ENCODE measurements around the gene CDPF1.
"Not testable (repeated sequence)": the region's sequence is repeated elsewhere in the genome, so short reads cannot be mapped to it uniquely, and the experiment has no call there.

CDPF1 gene

DNA sequence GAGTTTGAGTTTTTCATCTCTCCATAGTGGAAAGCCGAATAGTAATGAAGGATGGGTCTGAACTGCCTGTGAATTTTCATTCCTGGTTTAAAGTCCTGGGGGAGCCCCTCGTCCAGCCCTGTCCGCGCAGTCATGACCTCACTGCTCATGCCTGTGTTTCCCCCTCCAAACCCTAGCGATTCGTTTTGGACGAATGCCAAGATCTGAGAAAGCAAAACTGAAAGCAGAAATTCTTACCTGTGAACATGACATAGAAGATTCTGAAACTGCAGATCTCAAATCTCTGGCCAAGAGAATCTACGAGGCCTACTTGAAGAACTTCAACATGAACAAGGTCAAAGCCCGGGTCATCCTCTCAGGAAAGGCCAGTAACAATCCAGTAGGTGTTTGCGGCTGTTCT, 30.5 kb downstream of the CDPF1 start:
- no peak for ATAC-seq (replicated peaks)
- Mint-ChIP-seq H3K4me3 (no peak overlapping the region), H3K36me3 (ENCODE audit: insufficient read depth) (peaks cover 35% of the 10 kb centered on the region), H3K4me1 (ENCODE audit: low read depth in 2 of 2) (peaks cover 2 to 3% of the 10 kb centered on the region in 2 donors), H3K27ac (peak overlapping the region; percentile 17 to 36), H3K27me3 (no peaks in the 10 kb centered on the region), H3K9me3 (no peaks in the 10 kb centered on the region)
- DNase-seq, result peak in 1 of 3 experiments; percentile 2

DNA sequence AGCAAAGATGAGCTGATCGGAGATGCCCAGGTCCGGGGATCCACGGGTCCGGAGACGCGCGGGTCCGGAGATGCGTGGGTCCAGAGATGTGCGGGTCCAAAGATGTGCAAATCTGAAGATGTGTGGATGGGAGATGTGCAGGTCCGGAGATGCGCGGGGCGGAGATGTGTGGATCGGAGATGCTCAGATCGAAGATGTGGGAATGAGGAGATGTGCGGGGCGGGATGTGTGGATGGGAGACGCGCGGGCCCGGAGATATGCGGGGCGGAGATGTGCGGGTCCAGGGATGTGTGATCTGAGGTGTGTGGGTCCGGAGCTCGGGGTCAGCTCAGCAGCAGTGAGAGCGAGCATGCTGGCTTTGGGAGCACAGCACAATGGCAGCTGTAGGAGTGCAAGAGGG, 35.5 kb downstream of the CDPF1 start:
- DNase-seq (no peak), ATAC-seq (replicated peaks) (no peak)
- H3K36me3 Mint-ChIP-seq (ENCODE audit: insufficient read depth), result peaks cover 31% of the 10 kb centered on the region
- no peak overlapping the region for H3K27ac Mint-ChIP-seq
- no peaks in the 10 kb centered on the region for H3K9me3 Mint-ChIP-seq
- H3K4me1 Mint-ChIP-seq (ENCODE audit: low read depth in 2 of 2), result peaks cover 1 to 2% of the 10 kb centered on the region in 2 donors
- H3K27me3 Mint-ChIP-seq, result no peaks in the 10 kb centered on the region
- H3K4me3 Mint-ChIP-seq, result no peak overlapping the region

DNA sequence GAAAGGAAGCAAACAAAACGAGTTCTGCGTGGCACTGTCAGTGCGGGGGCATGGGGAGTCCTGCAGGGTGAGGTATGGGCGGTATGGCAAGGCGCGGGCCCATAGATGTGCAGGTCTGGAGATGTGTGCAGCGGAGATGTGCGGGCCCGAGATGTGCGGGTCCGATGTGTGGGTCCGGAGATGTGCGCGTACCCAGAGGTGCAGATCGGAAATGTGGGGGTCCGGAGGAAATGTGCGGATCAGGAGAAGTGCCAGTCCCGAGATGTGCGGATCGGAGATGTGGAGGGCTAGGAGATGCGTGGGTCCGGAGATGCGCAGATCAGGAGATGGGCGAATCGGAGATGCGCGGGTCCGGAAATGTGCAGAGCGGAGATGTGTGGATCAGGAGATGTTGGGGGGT, 35.9 kb downstream of the CDPF1 start:
- H3K27ac Mint-ChIP-seq, result no peak overlapping the region
- H3K4me1 Mint-ChIP-seq (ENCODE audit: low read depth in 2 of 2), result no peaks in the 10 kb centered on the region
- H3K27me3 Mint-ChIP-seq, result no peaks in the 10 kb centered on the region
- no peak overlapping the region for H3K4me3 Mint-ChIP-seq
- H3K9me3 Mint-ChIP-seq, result peaks cover 0 to 2% of the 10 kb centered on the region in 2 donors
- no peak for ATAC-seq (replicated peaks)
- peaks cover 27% of the 10 kb centered on the region for H3K36me3 Mint-ChIP-seq (ENCODE audit: insufficient read depth)
- DNase-seq, result no peak

DNA sequence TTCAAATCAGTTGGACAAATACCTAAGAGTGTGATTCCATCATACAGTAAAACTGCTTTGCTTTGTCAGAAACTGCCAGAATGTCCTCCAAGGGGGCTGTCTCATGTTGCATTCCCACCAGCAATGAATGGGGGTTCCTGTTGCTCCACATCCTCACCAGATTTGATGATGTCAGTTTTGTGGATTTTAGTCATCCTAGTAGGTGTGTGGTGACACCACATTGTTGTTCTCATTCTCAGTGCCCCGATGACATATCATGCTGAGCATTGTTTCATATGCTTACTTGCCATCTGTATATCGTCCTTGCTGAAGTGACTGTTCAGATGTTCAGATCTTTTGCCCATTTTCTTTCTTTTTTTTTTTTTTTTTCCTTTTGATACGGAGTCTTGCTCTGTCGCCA, 37.0 kb downstream of the CDPF1 start:
- ATAC-seq (replicated peaks), result no peak
- no peak for DNase-seq

DNA sequence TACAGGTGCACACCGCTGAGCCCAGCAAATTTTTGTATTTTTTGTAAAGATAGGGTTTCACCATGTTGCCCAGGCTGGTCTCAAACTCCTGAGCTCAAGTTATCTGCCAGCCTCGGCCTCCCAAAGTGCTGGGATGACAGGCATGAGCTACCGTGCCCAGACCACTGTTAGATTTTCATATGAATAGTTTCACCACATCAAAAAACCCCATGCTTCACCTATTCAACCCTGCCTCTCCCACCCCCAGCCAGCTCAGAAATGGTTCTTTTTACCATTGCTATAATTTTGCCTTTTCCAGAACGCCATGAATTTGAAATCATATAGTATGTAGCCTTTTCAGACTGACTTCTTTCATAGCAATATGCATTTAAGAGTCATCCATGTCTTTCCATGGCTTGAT, 37.9 kb downstream of the CDPF1 start:
- H3K36me3 Mint-ChIP-seq (ENCODE audit: insufficient read depth), result peaks cover 16% of the 10 kb centered on the region
- H3K4me1 Mint-ChIP-seq (ENCODE audit: low read depth in 2 of 2), result no peaks in the 10 kb centered on the region
- no peak for DNase-seq
- H3K9me3 Mint-ChIP-seq, result peaks cover 0 to 6% of the 10 kb centered on the region in 2 donors
- no peak overlapping the region for H3K4me3 Mint-ChIP-seq
- no peak overlapping the region for H3K27ac Mint-ChIP-seq
- ATAC-seq (replicated peaks), result no peak
- no peaks in the 10 kb centered on the region for H3K27me3 Mint-ChIP-seq

More for the DNA sequence above, 37.0 kb downstream of the CDPF1 start:
- H3K27ac Mint-ChIP-seq, result no peak overlapping the region
- no peak overlapping the region for H3K4me3 Mint-ChIP-seq
- peaks cover 0 to 6% of the 10 kb centered on the region in 2 donors for H3K9me3 Mint-ChIP-seq
- H3K27me3 Mint-ChIP-seq, result no peaks in the 10 kb centered on the region
- no peaks in the 10 kb centered on the region for H3K4me1 Mint-ChIP-seq (ENCODE audit: low read depth in 2 of 2)
- peaks cover 21% of the 10 kb centered on the region for H3K36me3 Mint-ChIP-seq (ENCODE audit: insufficient read depth)

DNA sequence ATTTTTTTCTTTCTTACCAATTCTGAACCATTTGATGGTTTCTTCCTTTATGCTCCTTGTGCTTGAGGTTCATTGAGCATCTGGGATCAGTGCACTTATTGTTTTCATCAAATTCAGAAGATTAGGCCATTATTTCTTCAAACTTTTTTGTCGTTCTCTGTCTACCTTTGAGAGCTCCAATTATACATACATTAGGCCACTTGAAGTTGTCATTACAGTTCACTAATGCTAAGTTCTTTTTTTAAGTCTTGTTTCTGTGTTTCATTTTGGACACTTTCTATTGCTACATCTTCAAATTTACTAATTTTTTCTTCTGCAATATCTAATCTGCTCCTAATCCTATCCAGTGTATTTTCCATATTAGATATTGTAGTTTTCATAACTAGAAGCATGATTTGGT, 40.8 kb downstream of the CDPF1 start:
- DNase-seq (no peak), ATAC-seq (replicated peaks) (no peak)
- Mint-ChIP-seq H3K9me3 (peaks cover 0 to 6% of the 10 kb centered on the region in 2 donors), H3K4me3 (no peak overlapping the region), H3K27ac (no peak overlapping the region), H3K27me3 (no peaks in the 10 kb centered on the region), H3K36me3 (ENCODE audit: insufficient read depth) (peaks cover 4% of the 10 kb centered on the region), H3K4me1 (ENCODE audit: low read depth in 2 of 2) (no peaks in the 10 kb centered on the region)

DNA sequence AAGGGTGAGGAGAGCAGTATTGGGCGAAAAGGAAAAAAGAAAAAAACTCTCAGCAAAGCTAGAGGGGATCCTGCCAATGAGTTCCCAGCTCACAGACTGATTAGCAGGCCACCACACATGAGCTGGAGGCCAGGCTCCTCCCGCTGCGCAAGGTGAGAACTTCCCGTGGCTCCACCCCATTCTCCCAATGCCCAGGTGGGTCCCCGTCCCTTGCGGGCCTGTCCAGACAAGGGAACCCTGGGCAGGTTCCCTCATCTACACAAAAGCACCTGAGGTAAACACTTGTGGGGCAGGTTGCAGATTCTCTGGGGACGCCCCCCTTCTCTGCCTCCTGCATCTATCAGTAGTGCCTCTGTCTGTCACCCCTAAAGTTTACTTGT, 46.5 kb downstream of the CDPF1 start:
- no peaks in the 10 kb centered on the region for H3K27me3 Mint-ChIP-seq
- DNase-seq, result no peak
- H3K4me1 Mint-ChIP-seq (ENCODE audit: low read depth in 2 of 2), result peaks cover 0 to 3% of the 10 kb centered on the region in 2 donors
- no peak overlapping the region for H3K4me3 Mint-ChIP-seq
- no peak for ATAC-seq (replicated peaks)
- no peaks in the 10 kb centered on the region for H3K9me3 Mint-ChIP-seq
- H3K36me3 Mint-ChIP-seq (ENCODE audit: insufficient read depth), result peaks cover 7% of the 10 kb centered on the region
- H3K27ac Mint-ChIP-seq, result no peak overlapping the region

DNA sequence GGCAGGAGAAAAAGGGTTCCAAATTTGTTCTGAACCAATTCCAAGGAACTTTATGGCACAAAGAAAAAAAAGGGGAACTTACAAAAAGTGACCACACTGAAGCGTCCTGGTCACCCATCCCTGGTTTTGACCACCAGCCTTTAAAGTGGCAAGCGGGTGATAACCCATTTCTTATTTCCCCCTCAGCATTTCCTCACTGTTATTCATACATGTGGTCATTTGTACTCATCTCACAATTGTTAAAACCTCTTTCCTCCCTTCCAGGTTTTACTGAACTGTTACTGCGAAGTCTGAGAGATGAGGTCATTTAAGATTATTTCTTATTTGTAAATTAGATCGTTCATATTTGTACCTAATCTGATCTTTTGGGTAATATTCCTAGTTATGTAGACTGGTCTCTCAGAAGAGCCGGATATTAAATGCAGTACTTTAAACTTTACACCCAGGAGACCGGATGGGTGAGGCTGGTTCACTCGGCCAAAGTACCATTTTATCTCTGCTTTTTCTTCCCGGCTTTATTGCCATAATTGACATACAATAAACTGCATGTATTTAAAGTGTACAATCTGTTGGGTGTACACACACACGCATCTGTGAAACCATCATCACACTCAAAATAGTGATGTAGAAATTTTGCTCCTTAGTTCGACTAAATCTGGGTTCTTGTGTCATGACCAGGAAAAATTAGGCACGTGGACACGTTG, 47.0 kb downstream of the CDPF1 start:
- Mint-ChIP-seq H3K4me1 (ENCODE audit: low read depth in 2 of 2) (peaks cover 0 to 3% of the 10 kb centered on the region in 2 donors), H3K27ac (no peak overlapping the region), H3K36me3 (ENCODE audit: insufficient read depth) (peaks cover 7% of the 10 kb centered on the region), H3K27me3 (no peaks in the 10 kb centered on the region), H3K4me3 (no peak overlapping the region), H3K9me3 (no peaks in the 10 kb centered on the region)
- ATAC-seq (replicated peaks) (no peak), DNase-seq (no peak)

DNA sequence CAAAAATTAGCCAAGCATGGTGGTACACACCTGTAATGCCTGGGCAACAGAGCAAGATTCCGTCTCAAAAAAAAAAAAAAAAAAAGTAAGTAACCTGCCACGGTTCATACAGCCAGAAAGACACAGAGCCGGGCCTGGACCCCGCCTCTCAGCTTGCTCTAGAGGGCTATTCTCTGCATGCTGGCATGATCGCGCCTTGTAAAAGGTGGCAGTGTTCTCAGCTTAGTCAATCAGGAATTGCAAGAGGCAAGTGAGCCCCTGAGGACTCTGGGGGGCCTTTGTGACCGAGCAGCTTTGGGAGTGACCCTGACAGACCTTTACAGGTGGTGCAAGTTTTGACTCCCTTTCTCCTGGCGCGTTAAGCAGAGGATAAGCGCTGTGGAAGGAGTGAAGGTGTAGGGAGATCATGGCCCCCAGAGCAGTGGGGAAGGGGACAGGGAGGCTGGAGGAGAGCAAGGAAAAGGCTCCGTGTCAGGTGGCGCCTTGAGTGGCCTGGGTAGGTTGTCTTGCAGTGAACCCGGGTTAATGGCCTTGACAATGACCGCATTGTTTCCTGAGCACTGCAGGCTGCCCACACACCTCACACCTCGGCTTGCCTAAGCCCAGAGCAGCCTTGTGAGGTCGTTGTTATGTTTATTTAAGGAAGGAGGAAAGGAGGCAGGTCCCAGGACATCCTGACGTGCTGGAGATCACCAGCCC, 48.9 kb downstream of the CDPF1 start:
- Mint-ChIP-seq H3K4me1 (ENCODE audit: low read depth in 2 of 2) (peaks cover 7% of the 10 kb centered on the region in 2 donors), H3K27ac (peak overlapping the region; percentile 67 to 88), H3K4me3 (no peak overlapping the region), H3K9me3 (no peaks in the 10 kb centered on the region), H3K27me3 (no peaks in the 10 kb centered on the region), H3K36me3 (ENCODE audit: insufficient read depth) (peaks cover 10% of the 10 kb centered on the region)
- DNase-seq (no peak), ATAC-seq (replicated peaks) (no peak)

DNA sequence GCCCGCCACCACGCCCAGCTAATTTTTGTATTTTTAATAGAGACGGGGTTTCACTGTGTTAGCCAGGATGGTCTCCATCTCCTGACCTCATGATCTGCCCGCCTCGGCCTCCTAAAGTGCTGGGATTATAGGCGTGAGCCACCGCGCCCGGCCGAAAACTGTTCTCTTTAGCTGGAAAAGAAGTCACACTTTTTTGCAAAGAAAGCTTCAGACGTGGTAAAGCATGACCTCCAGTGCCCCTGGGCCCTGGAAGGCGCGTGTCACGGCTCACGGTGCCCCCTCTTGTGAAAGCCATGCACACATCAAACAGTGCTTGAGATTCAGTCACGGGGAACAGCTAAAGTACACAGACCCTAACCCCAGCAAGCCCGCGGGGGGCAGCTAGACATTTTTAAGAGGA, 51.3 kb downstream of the CDPF1 start:
- DNase-seq; H3K27me3 Mint-ChIP-seq; H3K4me3 Mint-ChIP-seq; ATAC-seq (replicated peaks); H3K9me3 Mint-ChIP-seq: not testable (repeated sequence)
- Mint-ChIP-seq H3K36me3 (ENCODE audit: insufficient read depth) (peaks cover 10% of the 10 kb centered on the region), H3K27ac (peak overlapping the region in 1 of 2 donors; percentile 51), H3K4me1 (ENCODE audit: low read depth in 2 of 2) (peaks cover 11 to 12% of the 10 kb centered on the region in 2 donors)

DNA sequence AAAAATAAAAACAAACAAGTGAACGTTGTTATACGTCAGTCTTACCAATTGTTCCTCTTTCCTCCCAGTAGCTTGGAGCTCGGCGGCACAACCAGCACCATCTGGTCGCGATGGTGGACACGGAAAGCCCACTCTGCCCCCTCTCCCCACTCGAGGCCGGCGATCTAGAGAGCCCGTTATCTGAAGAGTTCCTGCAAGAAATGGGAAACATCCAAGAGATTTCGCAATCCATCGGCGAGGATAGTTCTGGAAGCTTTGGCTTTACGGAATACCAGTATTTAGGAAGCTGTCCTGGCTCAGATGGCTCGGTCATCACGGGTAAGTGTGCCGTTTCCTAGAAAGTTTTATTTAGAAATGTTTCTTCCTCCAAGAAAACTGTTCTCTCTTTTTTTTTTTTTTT, 51.8 kb downstream of the CDPF1 start:
- Mint-ChIP-seq H3K4me1 (ENCODE audit: low read depth in 2 of 2) (peaks cover 11 to 12% of the 10 kb centered on the region in 2 donors), H3K9me3 (no peaks in the 10 kb centered on the region), H3K27me3 (no peaks in the 10 kb centered on the region), H3K36me3 (ENCODE audit: insufficient read depth) (peaks cover 10% of the 10 kb centered on the region), H3K27ac (no peak overlapping the region), H3K4me3 (no peak overlapping the region)
- no peak for ATAC-seq (replicated peaks)
- DNase-seq, result no peak

DNA sequence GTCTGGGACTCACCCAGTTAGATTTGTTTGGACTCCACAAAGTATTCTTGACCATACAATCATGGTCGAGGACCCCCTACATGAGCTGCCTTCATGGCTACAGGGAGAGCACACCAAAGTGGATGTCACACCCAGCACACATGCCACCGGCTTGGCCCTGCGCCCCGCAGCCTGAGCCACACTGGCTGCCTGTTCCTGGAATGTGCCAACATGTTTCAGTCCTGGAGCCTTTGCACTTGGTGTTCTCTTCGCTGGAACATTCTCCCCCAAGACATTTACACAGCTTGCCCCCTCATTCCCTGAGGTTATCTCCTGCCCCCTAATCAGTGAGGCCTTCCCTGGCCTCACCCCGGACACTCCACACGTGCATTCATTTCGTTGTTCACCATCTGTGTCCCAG, 53.8 kb downstream of the CDPF1 start:
- Mint-ChIP-seq H3K27me3 (no peaks in the 10 kb centered on the region), H3K4me3 (no peak overlapping the region), H3K9me3 (no peaks in the 10 kb centered on the region), H3K27ac (peak overlapping the region in 1 of 2 donors; percentile 31), H3K4me1 (ENCODE audit: low read depth in 2 of 2) (peaks cover 11 to 15% of the 10 kb centered on the region in 2 donors), H3K36me3 (ENCODE audit: insufficient read depth) (peaks cover 14% of the 10 kb centered on the region)
- no peak for DNase-seq
- no peak for ATAC-seq (replicated peaks)

DNA sequence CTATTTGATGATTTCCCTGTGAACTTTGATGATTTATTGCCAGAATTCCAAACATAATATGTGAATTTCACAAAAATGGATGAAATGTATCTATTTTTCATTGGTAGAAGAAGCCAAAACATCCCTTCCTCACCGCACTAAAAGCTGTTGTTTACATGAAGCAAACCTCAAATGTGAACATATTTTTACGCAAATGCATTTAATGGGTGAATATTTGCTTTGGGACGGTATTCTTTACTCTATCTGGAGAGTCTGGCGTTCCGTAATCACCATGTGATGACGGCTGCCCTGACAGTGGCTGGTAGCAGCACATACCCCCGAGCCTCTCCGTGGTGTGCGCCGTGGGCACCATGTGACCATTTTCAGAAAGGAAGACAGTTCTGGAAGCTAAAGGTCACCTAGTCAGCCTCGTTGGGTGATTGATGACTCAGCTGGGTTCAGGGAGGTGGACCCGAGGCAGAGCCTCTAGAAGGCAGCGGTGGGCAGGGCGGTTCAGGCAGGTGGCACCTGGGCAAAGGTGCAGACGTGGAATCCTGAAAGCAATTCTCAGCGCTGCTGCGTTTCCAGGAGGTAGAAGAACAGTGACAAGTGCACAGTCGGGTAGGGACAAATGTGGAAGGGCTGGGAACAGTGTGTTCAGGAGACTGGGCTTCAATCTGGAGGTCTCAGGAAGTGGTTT, 54.5 kb downstream of the CDPF1 start:
- H3K36me3 Mint-ChIP-seq (ENCODE audit: insufficient read depth), result peaks cover 10% of the 10 kb centered on the region
- H3K27ac Mint-ChIP-seq, result no peak overlapping the region
- ATAC-seq (replicated peaks) (no peak), DNase-seq (no peak)
- no peaks in the 10 kb centered on the region for H3K9me3 Mint-ChIP-seq
- H3K27me3 Mint-ChIP-seq, result no peaks in the 10 kb centered on the region
- H3K4me3 Mint-ChIP-seq, result no peak overlapping the region
- H3K4me1 Mint-ChIP-seq (ENCODE audit: low read depth in 2 of 2), result peaks cover 11 to 15% of the 10 kb centered on the region in 2 donors
